Caki2 (cell line): ENCODE measurements around the gene CACNG1. TPM values are rescaled to one million over a fixed set of nuclear protein-coding genes. Genes with fewer than 3 reads are reported as not detected.
"Not testable (repeated sequence)": the region's sequence is repeated elsewhere in the genome, so short reads cannot be mapped to it uniquely, and the experiment has no call there.

Experiments
- DNase-seq: peaks from one replicate; pipeline ENCODE4 v3.0.0-alpha.2; 2015; ENCODE audit warnings: low read depth
- in situ Hi-C: cut with HindIII; loops from 2 replicates; pipeline ENCODE4 v1.10.0; 2016; ENCODE audit warnings: low sequenced_read_pairs, low pct_unique_long_range_greater_than_20kb, mixed read lengths
- total RNA-seq: library from RNA; depleted of rRNA; stranded (reverse); fragments of >200 nt; shearing (Covaris generic); gene quantifications from 2 replicates; pipeline ENCODE4 v1.2.3, GENCODE V29; 2014; ENCODE audit warnings: low replicate concordance

Gene CACNG1
- total RNA-seq, 1 experiment from 2014 or later: not detected

DNA sequence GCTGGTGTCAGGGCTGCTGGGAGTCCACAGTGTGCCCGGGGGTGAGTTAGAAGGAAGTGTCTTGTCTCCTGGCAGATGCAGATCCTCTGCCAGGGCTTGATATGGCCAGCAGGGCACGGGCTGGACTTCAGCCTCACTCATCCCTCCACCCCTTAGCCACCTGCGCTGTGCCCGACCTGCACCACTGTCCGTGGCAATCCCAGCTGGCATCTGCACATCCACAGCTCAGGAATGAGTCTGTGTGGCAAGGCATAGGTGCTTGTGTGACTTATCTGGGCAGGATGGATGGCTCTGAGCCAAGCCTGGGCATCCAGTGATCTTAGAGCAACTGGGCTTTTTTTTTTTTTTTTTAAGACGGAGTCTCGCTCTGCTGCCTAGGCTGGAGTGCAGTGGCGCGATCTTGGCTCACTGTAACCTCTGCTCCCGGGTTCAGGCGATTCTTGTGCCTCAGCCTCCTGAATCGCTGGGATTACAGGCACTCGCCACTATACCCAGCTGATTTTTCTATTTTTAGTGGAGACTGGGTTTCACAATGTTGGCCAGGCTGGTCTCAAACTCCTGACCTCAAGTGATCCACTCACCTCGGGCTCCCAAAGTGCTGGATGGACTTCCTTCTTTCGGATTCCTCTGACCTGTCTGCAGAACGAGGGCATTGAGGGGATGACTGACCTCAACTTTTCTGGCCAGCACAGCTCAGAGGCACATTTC lies 22.5 kb upstream of the CACNG1 start:
- no peak for DNase-seq

DNA sequence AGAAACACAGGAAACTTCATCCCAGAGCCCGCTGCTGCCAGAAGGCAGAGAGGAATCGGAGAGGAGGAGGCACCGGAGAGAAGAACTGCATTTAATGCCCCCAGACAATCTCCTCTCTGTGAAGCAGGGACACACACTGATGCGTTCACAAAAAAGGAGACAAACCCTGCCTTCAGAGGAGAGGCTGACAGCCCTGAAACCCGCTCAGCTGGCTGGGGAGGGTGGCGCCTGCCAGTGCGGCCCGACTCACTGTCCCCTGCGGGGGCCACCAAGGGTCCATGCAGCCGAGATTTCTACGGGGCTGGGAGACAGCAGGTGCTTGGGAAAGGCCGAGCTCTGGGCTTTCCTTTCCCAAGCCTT lies 21.9 kb upstream of the CACNG1 start:
- DNase-seq: no peak
- in situ Hi-C loops: no loop called here

More for the DNA sequence above, 22.5 kb upstream of the CACNG1 start:
- in situ Hi-C loops: no loop called here

DNA sequence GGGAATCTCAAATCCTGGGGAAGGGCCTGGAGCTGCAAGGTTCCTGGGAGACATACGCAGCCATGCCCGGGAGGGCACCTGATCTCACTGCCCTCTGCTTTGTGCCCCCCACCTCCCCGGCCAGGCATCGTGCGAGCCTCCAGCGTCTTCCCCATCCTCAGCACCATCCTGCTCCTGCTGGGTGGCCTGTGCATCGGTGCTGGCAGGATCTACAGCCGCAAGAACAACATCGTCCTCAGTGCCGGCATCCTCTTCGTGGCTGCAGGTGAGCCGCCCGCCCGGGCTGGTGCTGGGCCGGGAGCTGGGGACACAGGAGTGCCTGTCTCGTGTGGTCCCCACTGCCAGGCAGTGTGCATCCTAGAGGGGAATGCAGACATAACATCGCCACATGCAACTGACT lies 19.6 kb upstream of the CACNG1 start:
- in situ Hi-C loops: no loop called here

DNA sequence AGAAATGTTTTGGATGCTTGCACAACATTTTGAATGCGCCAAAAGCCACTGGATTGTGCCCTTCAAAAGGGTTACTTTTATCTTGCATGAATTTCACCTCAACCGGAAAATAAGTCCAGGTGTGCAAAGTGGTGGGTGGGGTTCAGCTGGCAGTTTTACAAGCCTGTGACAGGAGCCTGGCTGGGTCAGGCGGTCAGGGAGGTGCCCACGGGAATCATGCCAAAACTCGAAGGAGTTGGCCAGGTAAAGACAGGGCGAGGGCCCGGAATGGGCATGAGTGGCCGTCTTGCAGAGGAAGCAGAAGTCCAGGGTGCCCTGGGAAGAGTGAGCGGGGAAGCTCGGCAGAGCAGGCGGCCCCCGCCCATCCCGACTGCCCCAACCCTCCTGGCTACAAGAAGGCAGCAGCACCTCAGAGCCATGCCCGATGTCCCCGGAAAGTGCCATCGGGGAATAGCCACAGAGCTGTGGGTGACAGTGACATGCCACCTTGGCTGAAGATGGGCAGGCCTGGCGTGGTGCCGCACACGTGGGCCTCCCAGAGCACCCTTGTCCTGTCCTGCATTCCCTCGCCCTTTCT lies 19.1 kb upstream of the CACNG1 start:
- in situ Hi-C loops: no loop called here
- no peak for DNase-seq

More for the DNA sequence above, 19.6 kb upstream of the CACNG1 start:
- DNase-seq: no peak

DNA sequence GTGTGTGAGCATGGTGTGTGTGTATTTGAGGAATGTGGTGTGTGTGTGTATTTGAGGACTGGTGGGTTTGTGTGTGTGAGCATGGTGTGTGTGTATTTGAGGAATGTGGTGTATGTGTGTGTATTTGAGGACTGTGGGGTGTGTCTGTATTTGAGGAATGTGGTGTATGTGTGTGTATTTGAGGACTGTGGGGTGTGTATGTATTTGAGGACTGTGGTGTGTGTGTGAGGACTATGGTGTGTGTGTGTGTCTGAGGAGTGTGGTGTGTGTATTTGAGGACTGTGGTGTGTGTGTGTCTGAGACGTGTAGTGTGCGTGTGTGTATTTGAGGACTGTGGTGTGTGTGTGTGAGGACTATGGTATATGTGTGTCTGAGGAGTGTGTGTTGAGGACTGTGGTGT lies 18.0 kb upstream of the CACNG1 start:
- no peak for DNase-seq
- in situ Hi-C loops: no loop called here

GRCh38 chr17:67027031-67027628 lies 17.2 kb upstream of the CACNG1 start:
- DNase-seq: no peak
- in situ Hi-C loops: no loop called here

DNA sequence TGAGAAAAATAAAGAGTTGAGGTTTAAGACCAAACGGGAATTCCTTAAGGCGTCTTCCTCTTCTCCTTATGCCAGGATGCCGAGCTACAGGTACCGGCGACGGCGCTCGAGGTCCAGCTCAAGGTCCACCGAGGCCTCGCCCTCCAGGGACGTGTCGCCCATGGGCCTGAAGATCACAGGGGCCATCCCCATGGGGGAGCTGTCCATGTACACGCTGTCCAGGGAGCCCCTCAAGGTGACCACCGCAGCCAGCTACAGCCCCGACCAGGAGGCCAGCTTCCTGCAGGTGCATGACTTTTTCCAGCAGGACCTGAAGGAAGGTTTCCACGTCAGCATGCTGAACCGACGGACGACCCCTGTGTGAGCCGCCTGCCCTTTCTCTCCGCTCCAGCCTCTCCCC lies 13.7 kb upstream of the CACNG1 start:
- in situ Hi-C loops: no loop called here
- DNase-seq: no peak

DNA sequence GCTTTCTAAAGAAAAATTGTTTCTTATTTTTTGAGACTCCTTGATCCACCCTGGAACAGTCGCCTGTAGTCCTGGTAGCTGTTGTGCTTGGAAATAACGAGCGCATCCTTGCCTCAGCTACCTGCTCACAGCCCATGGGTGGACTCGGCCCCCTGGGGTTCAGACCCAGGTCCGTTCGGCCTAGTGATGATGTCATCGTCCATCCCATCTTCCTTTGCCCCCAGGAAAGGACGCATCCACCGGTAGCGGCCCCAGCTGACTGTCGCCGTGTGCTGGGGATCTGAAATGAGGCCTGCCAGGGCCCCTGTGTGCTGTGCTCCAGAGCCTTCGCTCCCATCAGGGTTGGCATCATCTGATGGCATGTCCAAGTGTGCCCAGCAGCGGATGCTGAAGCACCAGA lies 12.0 kb upstream of the CACNG1 start:
- DNase-seq: no peak
- in situ Hi-C loops: no loop called here

- DNase-seq: no peak
- in situ Hi-C loops: no loop called here
Measured at GRCh38 chr17:67032985-67033384, 11.4 kb upstream of the CACNG1 start.

DNA sequence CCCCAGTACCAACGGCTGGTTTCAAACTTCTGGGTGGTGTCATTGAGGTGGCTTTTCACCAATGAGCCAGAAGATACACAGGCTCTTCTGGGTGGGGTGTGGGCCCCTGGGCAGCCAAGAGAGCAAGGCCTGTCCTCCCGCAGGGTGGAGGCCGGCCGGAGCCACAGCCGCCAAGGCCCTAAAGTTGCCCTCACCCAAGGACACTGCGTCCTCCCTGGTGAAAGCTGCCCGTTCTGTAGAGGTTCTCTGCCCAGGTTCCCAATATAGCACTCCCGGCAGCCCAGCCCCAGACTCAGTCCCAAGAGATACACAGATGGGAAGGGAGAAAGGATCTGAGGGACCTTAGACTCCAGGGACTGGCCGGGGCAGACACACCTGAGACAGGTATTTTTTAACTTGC lies 10.7 kb upstream of the CACNG1 start:
- in situ Hi-C loops: no loop called here

GRCh38 chr17:67035131-67036083 lies 8.9 kb upstream of the CACNG1 start:
- in situ Hi-C loops: no loop called here
- no peak for DNase-seq

More for the DNA sequence above, 10.7 kb upstream of the CACNG1 start:
- DNase-seq: no peak

DNA sequence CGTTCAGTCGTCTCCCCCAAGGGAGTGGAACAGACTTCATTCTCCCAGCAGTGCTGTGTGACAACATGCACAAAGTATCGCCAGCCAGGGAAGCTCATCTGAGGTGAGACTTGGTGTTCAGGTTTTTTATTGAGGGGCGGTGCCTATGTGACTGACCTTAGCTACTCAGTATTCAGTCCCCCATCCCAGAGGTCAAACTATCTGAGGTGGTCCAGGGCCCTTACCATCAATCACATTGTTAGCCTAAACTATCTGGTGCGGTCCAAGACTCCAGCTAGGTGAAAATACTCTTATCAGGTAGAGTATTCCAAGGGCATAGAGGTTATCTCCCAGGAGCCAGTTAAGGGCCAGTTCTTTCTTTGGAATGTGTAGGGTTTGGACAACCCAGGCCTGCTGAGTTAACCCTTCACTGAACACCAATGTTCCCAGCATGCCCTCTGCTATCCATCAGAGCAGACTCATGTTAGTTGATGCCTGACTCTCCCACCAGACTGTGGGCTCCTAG lies 5.4 kb upstream of the CACNG1 start:
- DNase-seq: no peak
- in situ Hi-C loops: no loop called here

GRCh38 chr17:67040652-67041051 lies 3.7 kb upstream of the CACNG1 start:
- DNase-seq: no peak
- in situ Hi-C loops: no loop called here

- in situ Hi-C loops, DNase-seq: not testable (repeated sequence)
Measured at GRCh38 chr17:67041119-67041518, 3.2 kb upstream of the CACNG1 start.

GRCh38 chr17:67041531-67041930 lies 2.8 kb upstream of the CACNG1 start:
- DNase-seq: no peak
- in situ Hi-C loops: no loop called here

DNA sequence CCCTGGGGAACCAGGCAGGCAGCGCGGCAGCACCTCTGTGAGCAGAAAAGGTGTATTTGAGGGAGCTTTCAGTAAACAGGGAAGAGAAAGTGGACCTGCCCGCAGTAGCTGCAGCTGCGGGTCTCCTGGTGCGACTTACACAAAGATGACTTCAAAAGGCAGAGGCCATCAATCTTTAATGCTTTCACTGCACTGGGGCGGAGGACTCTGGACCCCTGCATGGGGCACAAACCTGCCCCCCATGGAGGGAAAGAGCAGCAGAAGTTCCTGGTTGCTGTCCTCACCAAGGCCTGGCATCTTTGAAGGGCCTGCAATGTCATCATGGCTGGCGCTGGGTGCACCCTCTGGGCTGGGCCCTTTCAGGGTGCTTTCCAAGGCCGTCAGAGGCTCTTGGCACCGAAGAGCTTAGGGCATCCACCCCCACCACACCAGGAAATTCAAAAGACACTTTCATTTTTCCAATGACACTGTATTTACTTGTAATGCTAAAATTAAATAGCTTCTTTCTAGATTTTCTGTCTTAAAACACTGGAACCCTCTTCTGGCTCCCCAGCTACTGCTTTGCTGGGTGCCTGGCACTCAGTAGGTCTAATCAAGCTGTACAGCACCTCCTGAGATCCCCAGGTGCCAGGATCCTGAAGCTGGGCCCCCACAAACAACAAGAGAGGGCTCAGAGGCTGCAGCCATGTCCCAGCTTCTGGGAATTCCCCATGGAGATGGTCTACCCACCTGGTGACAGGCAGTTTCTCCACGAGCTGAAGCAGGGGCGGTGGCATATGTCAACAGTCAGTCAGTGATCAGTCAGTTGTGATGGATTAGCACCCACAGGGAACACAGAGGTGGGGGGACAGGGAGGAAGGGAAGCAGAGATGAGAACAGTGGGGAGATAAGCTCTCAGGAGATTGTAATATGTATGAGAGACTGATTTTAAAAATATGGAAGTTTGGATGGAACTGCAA lies 2.1 kb upstream of the CACNG1 start:
- in situ Hi-C loops: no loop called here
- DNase-seq: no peak

DNA sequence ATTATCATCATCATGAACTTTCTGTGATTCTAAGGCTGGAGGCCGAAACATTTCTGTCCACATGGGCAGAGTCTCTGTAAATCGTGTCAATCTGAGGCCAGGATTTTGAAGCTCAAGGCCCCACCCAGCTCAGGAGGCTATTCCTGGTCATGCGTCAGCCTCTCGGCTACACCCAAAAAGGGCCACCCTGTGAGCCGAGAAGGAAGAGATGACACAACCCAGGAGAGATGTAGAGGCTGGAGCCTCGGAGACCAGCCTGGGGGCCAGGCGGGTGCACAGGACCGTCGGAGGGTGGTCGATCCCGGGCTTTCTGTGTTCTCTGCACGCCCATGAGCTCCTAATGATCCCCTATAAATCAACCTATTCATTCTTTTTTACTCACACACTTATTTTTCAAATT lies 1.1 kb upstream of the CACNG1 start:
- no peak for DNase-seq
- in situ Hi-C loops: no loop called here

DNA sequence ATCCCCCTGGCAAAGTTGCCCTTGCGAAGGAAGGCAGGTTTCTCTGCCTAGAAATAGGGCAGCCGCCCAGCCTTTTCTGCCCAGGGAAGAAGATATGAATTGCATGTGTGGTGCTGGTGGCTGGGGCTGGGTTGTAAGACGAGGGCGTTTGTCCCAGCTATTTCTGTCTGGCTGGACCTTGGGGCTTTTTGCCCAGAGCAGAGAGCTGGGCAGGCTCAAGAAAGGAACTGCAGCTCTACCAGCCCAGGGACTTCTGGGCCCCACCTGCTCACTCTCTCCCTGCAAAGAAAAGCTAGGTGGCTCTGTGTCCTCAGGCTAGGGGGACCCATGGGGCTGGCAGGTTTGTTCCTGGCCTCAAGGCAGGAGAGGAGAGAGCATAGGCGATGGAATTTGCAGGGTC lies 586 bp downstream of the CACNG1 start:
- in situ Hi-C loops: no loop called here
- no peak for DNase-seq
